Inflammatory macrophage (primary cell): ENCODE data around the gene LKAAEAR1.

ENCODE experiments used
- DNase-seq, 2 donors: peaks; one replicate each; pipeline ENCODE4 v3.0.0-alpha.2; 2020 to 2022

The LKAAEAR1 gene

GRCh38 chr20:64050261-64051032 lies 33.8 kb downstream of the LKAAEAR1 start:
- no peak for DNase-seq

- DNase-seq = no peak
Observed at GRCh38 chr20:64049878-64050260, 34.3 kb downstream of the LKAAEAR1 start.

GRCh38 chr20:64049060-64049877 lies 34.9 kb downstream of the LKAAEAR1 start, which contains the start of gene SOX18:
TSS of gene SOX18 (minus strand) at chr20:64049639. CDS start at chr20:64049516, 123 bp downstream.
- DNase-seq = peak in 1 of 2 donors; percentile 42

- no peak for DNase-seq
Observed at GRCh38 chr20:64048402-64049044, 35.7 kb downstream of the LKAAEAR1 start.

GRCh38 chr20:64047968-64048401 lies 36.2 kb downstream of the LKAAEAR1 start:
- no peak for DNase-seq

GRCh38 chr20:64047046-64047389 lies 37.2 kb downstream of the LKAAEAR1 start:
- DNase-seq = no peak

GRCh38 chr20:64045346-64046011 lies 38.7 kb downstream of the LKAAEAR1 start:
- DNase-seq = no peak

- no peak for DNase-seq
Observed at GRCh38 chr20:64044484-64045247, 39.5 kb downstream of the LKAAEAR1 start.

- no peak for DNase-seq
Observed at GRCh38 chr20:64043768-64044167, 40.4 kb downstream of the LKAAEAR1 start.

- no peak for DNase-seq
Observed at GRCh38 chr20:64042054-64042781, 42.0 kb downstream of the LKAAEAR1 start.

- DNase-seq = no peak
Observed at GRCh38 chr20:64041781-64042053, 42.5 kb downstream of the LKAAEAR1 start.

- no peak for DNase-seq
Observed at GRCh38 chr20:64041040-64041780, 43.0 kb downstream of the LKAAEAR1 start.

- DNase-seq = no peak
Observed at GRCh38 chr20:64040231-64041039, 43.8 kb downstream of the LKAAEAR1 start.

- DNase-seq = no peak
Observed at GRCh38 chr20:64039293-64040160, 44.7 kb downstream of the LKAAEAR1 start.

- peak; percentile 45 to 70 for DNase-seq
Observed at GRCh38 chr20:64038565-64039292, 45.5 kb downstream of the LKAAEAR1 start.

GRCh38 chr20:64038224-64038564 lies 46.0 kb downstream of the LKAAEAR1 start:
- no peak for DNase-seq

GRCh38 chr20:64037498-64038213 lies 46.5 kb downstream of the LKAAEAR1 start:
- no peak for DNase-seq

- DNase-seq = no peak
Observed at GRCh38 chr20:64037199-64037497, 47.0 kb downstream of the LKAAEAR1 start.
